Right atrium auricular region (tissue), 2 donors: Measurements from ENCODE around the gene TTC14. TPM values are rescaled to one million over a fixed set of nuclear protein-coding genes. Genes with fewer than 3 reads are reported as not detected.
A peak's percentile ranks its signal among the peaks of the same experiment; 100 is the strongest.

Experiments used
- DNase-seq: peaks from one replicate; pipeline ENCODE4 v3.0.0-alpha.2; 2019; ENCODE audit warnings: low spot score
- H3K27ac ChIP-seq, 2 donors: fragments of 200-600 bp; sonication (generic); 1 replicate in 1 of 2; 2 replicates in 1 of 2; pipeline ENCODE4 v1.5.1; 2016 to 2019
- H3K27me3 ChIP-seq, 2 donors: fragments of 200-600 bp; sonication (generic); one replicate each; pipeline versions ENCODE4 v1.5.1 to v1.6.0; 2017 to 2019
- H3K36me3 ChIP-seq: fragments of 200-600 bp; sonication (generic); one replicate; pipeline ENCODE4 v1.5.1; 2016
- H3K4me1 ChIP-seq, 2 donors: fragments of 200-600 bp; sonication (generic); one replicate each; pipeline versions ENCODE4 v1.5.1 to v1.6.0; 2017 to 2019
- H3K4me3 ChIP-seq, 2 donors: fragments of 200-600 bp; sonication (generic); 1 replicate in 1 of 2; 2 replicates in 1 of 2; pipeline ENCODE4 v1.5.1; 2017 to 2019; ENCODE audit warnings: mild to moderate bottlenecking in 1 of 2, moderate library complexity in 1 of 2
- H3K9me3 ChIP-seq, 2 donors: fragments of 200-600 bp; sonication (generic); one replicate each; pipeline ENCODE4 v1.5.1; 2019
- total RNA-seq, 2 donors: library from RNA; depleted of rRNA; stranded (reverse); fragments of >200 nt; gene quantifications; one replicate each; pipeline ENCODE4 v1.1.0, GENCODE V29; 2016
- TF ChIP-seq, protein P1 (sequence below), 2 donors: fragments of 200-600 bp; sonication (generic); IDR thresholded peaks; one replicate each; pipeline ENCODE4 v1.5.1; 2019; ENCODE audit warnings: antibody characterized with exemption in 2 of 2

Gene TTC14, protein sequence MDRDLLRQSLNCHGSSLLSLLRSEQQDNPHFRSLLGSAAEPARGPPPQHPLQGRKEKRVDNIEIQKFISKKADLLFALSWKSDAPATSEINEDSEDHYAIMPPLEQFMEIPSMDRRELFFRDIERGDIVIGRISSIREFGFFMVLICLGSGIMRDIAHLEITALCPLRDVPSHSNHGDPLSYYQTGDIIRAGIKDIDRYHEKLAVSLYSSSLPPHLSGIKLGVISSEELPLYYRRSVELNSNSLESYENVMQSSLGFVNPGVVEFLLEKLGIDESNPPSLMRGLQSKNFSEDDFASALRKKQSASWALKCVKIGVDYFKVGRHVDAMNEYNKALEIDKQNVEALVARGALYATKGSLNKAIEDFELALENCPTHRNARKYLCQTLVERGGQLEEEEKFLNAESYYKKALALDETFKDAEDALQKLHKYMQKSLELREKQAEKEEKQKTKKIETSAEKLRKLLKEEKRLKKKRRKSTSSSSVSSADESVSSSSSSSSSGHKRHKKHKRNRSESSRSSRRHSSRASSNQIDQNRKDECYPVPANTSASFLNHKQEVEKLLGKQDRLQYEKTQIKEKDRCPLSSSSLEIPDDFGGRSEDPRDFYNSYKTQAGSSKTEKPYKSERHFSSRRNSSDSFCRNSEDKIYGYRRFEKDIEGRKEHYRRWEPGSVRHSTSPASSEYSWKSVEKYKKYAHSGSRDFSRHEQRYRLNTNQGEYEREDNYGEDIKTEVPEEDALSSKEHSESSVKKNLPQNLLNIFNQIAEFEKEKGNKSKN
- total RNA-seq: 10 to 100 TPM; 10.6 to 20.4 TPM

DNA sequence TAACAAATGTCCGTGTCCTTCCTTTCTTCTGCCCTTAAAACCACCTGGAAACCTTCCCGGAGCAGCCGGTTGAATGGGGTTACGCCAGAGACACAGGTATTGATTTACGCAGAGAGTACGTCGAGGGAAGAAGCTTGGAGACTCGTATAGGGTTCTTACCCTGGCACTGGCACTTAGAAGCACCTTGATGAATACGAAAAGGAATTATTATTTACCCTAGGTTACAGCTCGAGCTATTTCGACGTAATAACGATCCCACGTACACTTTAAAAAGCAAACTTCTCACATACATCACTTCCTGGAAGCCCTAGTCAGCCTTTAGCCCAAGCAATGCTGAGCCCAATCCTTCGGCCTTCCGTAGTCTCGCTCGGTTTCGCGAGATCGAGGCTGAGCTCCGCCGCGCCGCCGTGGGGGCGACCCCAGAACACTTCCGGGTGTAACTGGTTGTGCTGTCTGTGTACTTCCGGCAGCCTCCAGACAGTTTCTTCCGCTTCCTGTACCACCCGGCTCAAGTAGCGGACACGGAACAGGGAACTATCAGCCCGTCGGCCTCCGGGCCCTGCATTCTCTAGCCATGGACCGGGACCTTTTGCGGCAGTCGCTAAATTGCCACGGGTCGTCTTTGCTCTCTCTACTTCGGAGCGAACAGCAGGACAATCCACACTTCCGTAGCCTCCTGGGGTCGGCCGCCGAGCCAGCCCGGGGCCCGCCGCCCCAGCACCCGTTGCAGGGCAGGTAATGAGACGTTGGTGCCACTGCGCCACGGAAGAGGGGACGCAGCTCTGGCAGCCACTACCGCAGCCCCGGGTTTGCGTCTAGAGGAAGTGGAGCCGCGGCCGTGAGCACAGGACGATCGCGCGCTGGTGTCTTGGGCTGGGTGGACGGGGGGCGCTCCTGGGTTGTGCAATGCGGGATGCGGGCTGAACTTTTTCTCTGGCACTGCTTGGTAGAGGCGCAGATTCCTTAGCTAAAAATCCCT, at the start of gene TTC14:
Gene TTC14, plus strand, starts transcription at position 476 of the 979 bp plus-strand sequence. Its CDS starts 99 bp downstream, at position 575.
- TF ChIP-seq, protein P1, sequence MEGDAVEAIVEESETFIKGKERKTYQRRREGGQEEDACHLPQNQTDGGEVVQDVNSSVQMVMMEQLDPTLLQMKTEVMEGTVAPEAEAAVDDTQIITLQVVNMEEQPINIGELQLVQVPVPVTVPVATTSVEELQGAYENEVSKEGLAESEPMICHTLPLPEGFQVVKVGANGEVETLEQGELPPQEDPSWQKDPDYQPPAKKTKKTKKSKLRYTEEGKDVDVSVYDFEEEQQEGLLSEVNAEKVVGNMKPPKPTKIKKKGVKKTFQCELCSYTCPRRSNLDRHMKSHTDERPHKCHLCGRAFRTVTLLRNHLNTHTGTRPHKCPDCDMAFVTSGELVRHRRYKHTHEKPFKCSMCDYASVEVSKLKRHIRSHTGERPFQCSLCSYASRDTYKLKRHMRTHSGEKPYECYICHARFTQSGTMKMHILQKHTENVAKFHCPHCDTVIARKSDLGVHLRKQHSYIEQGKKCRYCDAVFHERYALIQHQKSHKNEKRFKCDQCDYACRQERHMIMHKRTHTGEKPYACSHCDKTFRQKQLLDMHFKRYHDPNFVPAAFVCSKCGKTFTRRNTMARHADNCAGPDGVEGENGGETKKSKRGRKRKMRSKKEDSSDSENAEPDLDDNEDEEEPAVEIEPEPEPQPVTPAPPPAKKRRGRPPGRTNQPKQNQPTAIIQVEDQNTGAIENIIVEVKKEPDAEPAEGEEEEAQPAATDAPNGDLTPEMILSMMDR (IDR thresholded peaks at IDR 0.05): peak in 1 of 2 donors; percentile 16
- DNase-seq: peak; percentile 91
- peaks cover 0 to 17% of the 10 kb centered on the region in 2 donors for H3K4me1 ChIP-seq
- peaks cover 30% of the 10 kb centered on the region for H3K36me3 ChIP-seq
- no peaks in the 10 kb centered on the region for H3K27me3 ChIP-seq
- H3K27ac ChIP-seq: peak within 1 kb of the TSS; percentile 76 to 79
- H3K4me3 ChIP-seq: peak within 1 kb of the TSS; percentile 93 to 94
- no peaks in the 10 kb centered on the region for H3K9me3 ChIP-seq

DNA sequence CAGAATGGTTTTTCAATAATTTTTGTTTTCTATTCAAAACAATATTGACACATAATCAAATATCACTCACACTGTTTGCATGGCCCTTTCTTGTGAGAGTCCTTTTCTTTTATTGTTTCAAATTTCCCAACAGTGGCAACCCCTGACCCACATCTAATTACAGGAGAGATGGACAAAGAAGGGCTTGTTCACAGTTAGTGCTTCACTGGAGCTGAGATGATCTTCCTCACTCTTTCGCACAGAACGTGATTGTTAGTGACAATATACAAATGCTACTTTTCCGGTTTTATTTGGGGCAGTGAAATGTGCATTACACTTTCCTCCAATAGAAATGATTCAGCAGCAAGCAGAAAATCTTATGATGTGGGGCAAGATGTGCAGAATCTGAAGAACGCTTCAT, 38.6 kb upstream of the TTC14 start:
- TF ChIP-seq, protein P1 (IDR thresholded peaks at IDR 0.05): no peak
- no peak overlapping the region for H3K4me3 ChIP-seq
- H3K36me3 ChIP-seq: no peaks in the 10 kb centered on the region
- no peak overlapping the region for H3K27ac ChIP-seq
- H3K4me1 ChIP-seq: no peaks in the 10 kb centered on the region
- H3K27me3 ChIP-seq: no peaks in the 10 kb centered on the region
- DNase-seq: no peak
- H3K9me3 ChIP-seq: peaks cover 0 to 8% of the 10 kb centered on the region in 2 donors

DNA sequence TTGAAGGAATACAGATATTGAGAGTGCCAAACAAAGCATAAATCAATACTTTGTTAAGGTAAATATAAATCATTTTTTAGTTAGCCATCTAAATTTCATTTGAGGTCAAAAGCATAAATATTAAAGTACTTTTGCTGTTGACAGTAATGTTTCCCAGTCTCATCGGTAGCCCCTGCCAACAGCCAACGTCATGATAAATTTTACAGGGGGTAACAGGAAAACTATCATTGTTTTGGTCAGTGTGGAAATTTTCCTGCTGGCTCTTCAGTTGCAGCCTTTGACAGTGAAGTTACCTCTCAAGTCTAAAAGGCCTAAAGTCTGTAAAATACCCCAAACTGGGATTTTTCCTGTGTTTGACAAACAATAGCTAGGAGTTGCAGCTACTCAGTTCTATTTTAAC, 37.3 kb upstream of the TTC14 start:
- H3K36me3 ChIP-seq: no peaks in the 10 kb centered on the region
- TF ChIP-seq, protein P1 (IDR thresholded peaks at IDR 0.05): no peak

DNA sequence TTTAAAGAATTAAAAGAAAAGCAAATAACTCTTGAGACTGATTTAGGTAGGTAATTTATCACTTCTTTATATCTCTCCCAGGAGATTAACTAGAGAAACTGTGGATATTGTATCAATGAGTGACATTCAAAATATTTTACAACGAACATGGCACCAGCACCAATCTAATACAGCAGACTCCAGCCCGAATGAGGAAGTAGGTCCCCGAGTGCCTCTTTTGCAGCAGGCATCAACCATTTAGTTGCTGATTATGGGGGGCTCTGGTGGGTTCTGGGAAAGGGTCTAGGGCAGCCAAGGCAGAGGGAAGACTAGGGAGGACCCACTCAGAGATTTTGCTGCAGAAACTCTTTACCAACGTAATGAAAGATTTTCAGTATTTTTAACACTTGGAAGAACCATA, 31.7 kb upstream of the TTC14 start:
- Histone ChIP-seq H3K27ac (no peak overlapping the region), H3K4me1 (no peaks in the 10 kb centered on the region), H3K4me3 (no peak overlapping the region), H3K27me3 (no peaks in the 10 kb centered on the region), H3K9me3 (no peaks in the 10 kb centered on the region), H3K36me3 (no peaks in the 10 kb centered on the region)
- no peak for DNase-seq
- TF ChIP-seq, protein P1 (IDR thresholded peaks at IDR 0.05): no peak

More for the DNA sequence above, 37.3 kb upstream of the TTC14 start:
- H3K4me1 ChIP-seq: no peaks in the 10 kb centered on the region
- H3K9me3 ChIP-seq: peaks cover 0 to 6% of the 10 kb centered on the region in 2 donors
- H3K27me3 ChIP-seq: no peaks in the 10 kb centered on the region
- H3K27ac ChIP-seq: no peak overlapping the region
- H3K4me3 ChIP-seq: no peak overlapping the region
- no peak for DNase-seq
